GM12865 (cell line): Measurements from ENCODE around the gene NTN1.
A peak's percentile ranks its signal among the peaks of the same experiment; 100 is the strongest.

Experiments
- DNase-seq: peaks from one replicate; pipeline ENCODE4 v3.0.0; 2010; ENCODE audit warnings: low read depth
- H3K4me3 ChIP-seq: 2 replicates; pipeline ENCODE4 v1.5.1; 2011; ENCODE audit warnings: mild to moderate bottlenecking, low read depth, low read length, control low read depth
- TF ChIP-seq, protein P1 (sequence below): IDR thresholded peaks from 2 replicates; pipeline ENCODE4 v1.5.1; 2011; ENCODE audit warnings: low read length, control low read depth, low read depth, inconsistent platforms; ENCODE audit not compliant: insufficient read depth; ENCODE audit errors: missing control alignments

NTN1 gene

DNA sequence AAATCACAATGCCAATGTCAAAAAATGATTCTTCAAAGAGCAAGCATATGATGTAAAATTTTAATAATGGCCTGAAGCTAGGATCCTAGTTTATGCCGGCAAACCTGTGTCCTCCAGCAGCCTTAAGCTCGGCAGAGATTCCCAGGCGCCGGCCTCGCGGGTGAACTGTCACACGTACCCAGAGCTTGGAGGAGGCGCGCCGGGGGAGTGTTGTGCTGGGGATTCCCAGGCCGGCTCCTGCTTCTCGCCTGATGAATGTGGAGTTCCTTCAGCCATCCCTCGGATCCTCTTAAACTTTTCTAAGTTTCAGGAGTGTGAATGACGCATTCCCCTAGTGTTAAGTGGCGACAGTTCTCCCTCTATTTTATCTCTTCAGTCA, 19.1 kb upstream of the NTN1 start:
- no peak overlapping the region; the same call in 1 of the 2 replicates for H3K4me3 ChIP-seq
- TF ChIP-seq, protein P1, sequence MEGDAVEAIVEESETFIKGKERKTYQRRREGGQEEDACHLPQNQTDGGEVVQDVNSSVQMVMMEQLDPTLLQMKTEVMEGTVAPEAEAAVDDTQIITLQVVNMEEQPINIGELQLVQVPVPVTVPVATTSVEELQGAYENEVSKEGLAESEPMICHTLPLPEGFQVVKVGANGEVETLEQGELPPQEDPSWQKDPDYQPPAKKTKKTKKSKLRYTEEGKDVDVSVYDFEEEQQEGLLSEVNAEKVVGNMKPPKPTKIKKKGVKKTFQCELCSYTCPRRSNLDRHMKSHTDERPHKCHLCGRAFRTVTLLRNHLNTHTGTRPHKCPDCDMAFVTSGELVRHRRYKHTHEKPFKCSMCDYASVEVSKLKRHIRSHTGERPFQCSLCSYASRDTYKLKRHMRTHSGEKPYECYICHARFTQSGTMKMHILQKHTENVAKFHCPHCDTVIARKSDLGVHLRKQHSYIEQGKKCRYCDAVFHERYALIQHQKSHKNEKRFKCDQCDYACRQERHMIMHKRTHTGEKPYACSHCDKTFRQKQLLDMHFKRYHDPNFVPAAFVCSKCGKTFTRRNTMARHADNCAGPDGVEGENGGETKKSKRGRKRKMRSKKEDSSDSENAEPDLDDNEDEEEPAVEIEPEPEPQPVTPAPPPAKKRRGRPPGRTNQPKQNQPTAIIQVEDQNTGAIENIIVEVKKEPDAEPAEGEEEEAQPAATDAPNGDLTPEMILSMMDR = no peak
- no peak for DNase-seq

DNA sequence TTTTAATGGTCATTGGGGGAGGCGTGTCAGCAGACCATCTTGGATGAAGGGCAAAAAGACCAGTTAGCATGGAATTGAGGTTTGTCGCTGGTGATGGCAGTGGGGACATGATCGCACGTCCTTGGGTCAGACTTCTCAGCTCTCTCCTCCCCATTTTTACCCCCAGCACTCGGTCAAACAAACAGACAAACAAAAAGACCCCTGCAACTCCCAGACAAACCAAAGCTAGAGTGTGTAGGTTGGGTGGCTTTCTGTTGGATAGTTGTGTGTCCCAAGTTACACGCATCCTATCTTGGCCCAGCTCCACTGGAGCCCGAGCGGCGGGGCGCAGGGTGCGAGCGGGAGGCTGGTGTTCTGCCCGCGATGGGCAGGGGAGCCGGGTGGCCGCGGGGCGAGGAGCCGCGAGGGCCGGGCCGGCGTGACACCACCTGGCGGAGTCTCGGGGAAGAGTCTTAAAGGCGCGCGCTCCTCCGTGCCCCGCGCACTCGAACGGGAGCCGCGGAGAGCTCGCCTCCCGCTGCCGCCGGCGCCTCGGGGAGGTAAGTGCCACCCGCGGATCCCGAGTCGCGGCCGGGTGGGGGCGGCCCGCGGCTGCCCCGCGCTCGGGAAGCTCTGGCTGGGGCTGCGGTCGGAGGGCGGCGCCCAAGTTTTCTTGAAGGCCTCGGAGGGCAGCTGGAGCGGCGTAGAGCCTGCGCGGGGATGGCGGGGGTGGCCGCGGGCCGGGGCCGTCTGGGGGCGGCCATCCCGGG, 18.5 kb upstream of the NTN1 start:
- TF ChIP-seq, protein P1 = peak; percentile 51
- DNase-seq = peak; percentile 57
- peak overlapping the region; percentile 50 for H3K4me3 ChIP-seq

DNA sequence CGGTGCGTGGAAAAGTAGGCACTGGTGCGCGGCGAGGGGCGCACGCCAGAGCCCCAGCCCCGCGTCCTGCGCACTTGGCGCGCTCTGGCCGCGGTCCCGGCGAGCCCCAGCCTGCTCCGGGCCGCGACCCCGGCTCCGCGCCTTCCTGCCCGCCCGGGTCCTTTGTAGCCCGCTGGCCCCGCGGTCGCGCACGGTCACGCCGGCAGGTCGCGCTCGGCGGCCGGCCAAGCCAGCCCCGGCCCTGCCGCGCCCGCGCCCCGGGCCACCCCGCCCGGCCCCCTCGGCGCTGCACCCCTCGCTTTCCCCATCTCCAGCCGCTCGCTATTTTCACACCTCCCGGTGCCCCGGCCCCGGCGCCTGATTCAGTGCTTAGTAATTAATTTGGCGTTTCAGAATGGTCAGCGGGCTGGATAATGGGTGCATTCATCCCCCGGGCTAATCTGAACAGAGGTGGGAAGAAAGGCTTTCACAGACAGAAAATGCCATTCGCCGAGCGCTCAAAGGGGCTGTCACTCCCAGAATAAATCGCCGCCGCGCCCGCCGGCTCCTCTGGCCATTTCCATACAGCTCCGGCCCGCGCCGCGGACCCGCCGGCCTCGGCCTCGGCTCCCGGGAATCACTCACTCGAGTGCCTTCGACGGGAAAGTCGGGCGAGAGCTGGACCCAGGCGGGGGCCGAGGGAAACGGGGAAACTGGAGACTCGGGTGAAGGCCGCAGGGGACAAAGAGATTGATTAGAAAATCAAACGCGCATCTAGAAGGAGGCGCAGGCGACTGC, 17.8 kb upstream of the NTN1 start:
- H3K4me3 ChIP-seq = peak overlapping the region; percentile 50
- TF ChIP-seq, protein P1 = no peak

DNA sequence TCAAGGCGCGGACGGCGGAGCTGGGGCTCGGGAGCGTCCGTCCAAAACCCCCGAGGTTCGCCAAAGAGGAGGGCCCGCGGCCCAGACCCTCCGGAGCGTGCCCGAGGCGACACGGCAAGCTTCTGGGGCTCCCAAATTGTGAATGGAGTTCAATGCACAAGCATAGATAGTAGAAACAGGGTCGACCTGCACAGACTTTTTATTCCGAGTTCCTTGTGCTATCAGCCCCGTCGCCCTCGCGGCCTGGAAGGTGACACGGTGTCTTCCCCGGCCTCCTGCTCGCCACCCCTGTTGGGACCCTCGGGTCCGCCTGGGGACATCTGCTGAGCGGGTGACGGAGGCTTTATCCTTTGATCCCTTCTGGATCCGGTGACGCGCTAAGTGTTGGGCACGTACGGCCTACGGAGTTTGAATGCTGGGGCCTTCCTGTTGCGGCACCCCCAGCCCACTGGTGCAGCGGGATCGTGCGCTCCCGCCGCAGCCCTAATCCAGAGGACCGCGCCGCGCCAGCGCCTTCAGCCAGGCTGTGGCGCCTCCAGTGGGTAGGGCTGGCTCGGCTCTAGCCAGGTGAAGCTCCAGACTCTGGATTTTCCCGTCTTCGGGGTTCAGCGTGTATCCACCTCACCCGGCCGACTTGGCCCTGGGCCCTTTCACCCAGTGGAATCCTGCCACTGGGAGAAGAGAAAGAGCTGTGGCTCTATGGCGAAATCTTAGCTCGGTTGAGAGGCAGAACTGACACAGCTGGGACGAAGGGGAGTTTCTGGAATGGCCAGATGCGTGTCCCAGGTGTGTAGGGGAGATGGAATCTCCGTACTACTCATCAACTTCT, 17.0 kb upstream of the NTN1 start:
- no peak for DNase-seq
- H3K4me3 ChIP-seq = no peak overlapping the region
- TF ChIP-seq, protein P1 = no peak

More for the DNA sequence above, 17.8 kb upstream of the NTN1 start:
- no peak for DNase-seq

DNA sequence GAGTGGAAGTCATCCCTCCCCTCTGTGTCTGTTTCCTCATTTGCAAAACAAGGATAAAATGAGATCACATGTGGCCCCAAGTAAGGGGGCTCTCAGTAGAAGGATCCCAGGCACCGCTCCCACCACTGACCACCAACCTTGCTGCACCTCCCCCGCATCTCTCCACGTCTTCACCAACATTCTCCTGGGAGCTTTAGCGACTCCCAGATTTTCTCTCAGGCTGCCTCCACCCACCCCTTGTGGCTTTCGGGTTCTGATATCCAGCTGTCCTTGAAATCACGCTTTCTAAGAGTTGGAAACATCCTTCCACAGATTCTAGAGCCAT, 16.4 kb upstream of the NTN1 start:
- DNase-seq = no peak
- TF ChIP-seq, protein P1 = no peak
- no peak overlapping the region for H3K4me3 ChIP-seq

DNA sequence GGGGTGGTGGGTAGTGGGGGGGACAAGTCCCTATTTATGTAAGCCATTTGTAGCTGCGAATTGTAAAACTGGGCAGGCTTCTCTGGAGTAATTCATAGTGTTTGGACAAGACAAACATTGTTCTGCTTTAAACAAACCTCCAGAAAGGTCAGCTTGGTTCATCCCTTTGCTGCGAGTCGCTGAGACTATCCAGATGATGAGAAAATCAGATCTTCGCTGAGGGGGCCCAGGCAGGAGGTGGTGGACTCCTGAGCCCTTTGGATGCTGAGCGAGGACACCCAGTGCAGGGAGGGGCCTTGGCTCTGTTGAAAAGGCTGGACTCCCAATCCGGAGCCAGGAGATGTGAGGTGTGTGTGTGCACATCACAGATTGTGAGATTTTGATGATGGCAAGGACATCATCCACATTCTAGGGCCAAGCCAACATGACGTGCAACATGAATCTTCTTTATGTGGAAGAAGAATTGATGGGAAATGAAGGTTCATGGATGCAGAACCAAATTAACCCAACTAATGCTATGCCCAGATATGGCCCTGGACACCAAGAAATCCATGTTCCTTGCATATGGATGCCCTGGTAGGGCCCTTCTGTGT, 15.0 kb upstream of the NTN1 start:
- TF ChIP-seq, protein P1 = no peak
- no peak for DNase-seq
- H3K4me3 ChIP-seq = no peak overlapping the region
